HL-60 (cell line): ENCODE data around the gene EPB41L4B.

Experiments used
- DNase-seq, 2 experiments: peaks; one replicate each; pipeline ENCODE4 v3.0.0-alpha.2; 2010 to 2020; ENCODE audit warnings: low read depth in 1 of 2, low spot score in 1 of 2
- H3K27ac ChIP-seq: fragments of 250-450 bp; sonication (Bioruptor Pico); replicated peaks from 2 replicates; pipeline ENCODE4 v1.5.1; 2020; ENCODE audit warnings: mild to moderate bottlenecking, moderate library complexity
- H3K27me3 ChIP-seq: fragments of 250-450 bp; sonication (Bioruptor Pico); 2 replicates; pipeline ENCODE4 v1.5.1; 2021; ENCODE audit warnings: mild to moderate bottlenecking, moderate library complexity; ENCODE audit not compliant: insufficient read depth, poor library complexity, severe bottlenecking
- H3K4me3 ChIP-seq: replicated peaks from 2 replicates; pipeline ENCODE4 v1.5.1; 2011; ENCODE audit warnings: mild to moderate bottlenecking, control low read depth, low read length; ENCODE audit not compliant: insufficient read depth
- GABPA ChIP-seq: IDR thresholded peaks from 2 replicates; pipeline ENCODE4 v1.6.1; 2012; ENCODE audit warnings: low read depth
- POLR2AphosphoS5 ChIP-seq: IDR thresholded peaks from 2 replicates; pipeline ENCODE4 v1.6.1; 2012; ENCODE audit warnings: low read depth
- REST ChIP-seq: IDR thresholded peaks from 2 replicates; pipeline ENCODE4 v1.6.1; 2012; ENCODE audit warnings: low read depth; ENCODE audit not compliant: insufficient replicate concordance
- SPI1 ChIP-seq: IDR thresholded peaks from 2 replicates; pipeline ENCODE4 v1.6.1; 2012; ENCODE audit warnings: low read depth, mild to moderate bottlenecking, borderline replicate concordance
- TF ChIP-seq, protein P1 (sequence below): IDR thresholded peaks from one replicate; pipeline ENCODE4 v1.5.1; 2011; ENCODE audit warnings: low read length, control low read depth, inconsistent platforms; ENCODE audit not compliant: insufficient read depth

The EPB41L4B gene

DNA sequence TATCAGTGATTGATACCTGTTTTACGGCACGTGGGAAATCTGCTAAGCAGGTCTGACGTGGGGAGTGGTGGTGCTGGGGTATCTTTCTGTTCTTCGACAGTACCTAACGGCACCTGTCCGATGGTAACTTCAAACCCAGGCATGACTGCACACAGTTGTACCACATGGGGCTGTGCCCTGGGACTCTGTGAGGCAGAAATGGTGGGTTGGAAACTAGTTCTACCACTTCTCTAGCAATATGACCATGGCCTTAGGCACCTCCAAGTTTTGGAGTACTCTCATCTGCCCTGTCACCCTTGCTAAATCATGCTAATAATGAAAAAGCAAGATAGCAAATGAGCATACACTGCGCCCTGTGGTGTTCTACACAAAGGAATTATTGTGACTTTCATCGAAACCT, 30.9 kb downstream of the EPB41L4B start:
- Histone ChIP-seq H3K4me3 (no peak overlapping the region), H3K27ac (no peak overlapping the region), H3K27me3 (no peaks in the 10 kb centered on the region)
- TF ChIP-seq POLR2AphosphoS5 (no peak), GABPA (no peak), REST (no peak), SPI1 (no peak)
- TF ChIP-seq, protein P1, sequence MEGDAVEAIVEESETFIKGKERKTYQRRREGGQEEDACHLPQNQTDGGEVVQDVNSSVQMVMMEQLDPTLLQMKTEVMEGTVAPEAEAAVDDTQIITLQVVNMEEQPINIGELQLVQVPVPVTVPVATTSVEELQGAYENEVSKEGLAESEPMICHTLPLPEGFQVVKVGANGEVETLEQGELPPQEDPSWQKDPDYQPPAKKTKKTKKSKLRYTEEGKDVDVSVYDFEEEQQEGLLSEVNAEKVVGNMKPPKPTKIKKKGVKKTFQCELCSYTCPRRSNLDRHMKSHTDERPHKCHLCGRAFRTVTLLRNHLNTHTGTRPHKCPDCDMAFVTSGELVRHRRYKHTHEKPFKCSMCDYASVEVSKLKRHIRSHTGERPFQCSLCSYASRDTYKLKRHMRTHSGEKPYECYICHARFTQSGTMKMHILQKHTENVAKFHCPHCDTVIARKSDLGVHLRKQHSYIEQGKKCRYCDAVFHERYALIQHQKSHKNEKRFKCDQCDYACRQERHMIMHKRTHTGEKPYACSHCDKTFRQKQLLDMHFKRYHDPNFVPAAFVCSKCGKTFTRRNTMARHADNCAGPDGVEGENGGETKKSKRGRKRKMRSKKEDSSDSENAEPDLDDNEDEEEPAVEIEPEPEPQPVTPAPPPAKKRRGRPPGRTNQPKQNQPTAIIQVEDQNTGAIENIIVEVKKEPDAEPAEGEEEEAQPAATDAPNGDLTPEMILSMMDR, result no peak
- DNase-seq, result no peak

DNA sequence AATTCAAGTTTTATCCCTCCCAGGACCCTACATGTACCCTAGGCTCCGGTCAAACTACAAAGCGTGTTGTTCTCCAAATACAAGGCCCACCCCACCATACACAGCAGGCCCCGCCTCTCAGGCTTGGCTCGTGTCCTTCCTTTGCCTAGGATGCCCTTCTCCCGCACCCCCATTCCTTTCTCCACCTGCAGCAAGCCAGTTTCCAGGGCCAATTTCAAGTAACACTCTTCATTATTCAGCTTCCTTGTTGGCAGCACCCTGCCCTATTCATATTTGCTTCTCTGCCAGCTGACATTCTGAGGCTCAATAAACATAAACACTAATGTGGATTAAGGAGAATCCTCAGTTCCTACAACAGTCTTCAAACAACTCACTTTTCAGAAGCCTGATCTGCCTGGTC, 31.7 kb downstream of the EPB41L4B start:
- no peak for TF ChIP-seq GABPA
- TF ChIP-seq REST, result no peak
- TF ChIP-seq SPI1, result no peak
- TF ChIP-seq, protein P1, result no peak
- TF ChIP-seq POLR2AphosphoS5, result no peak
- Histone ChIP-seq H3K27me3 (no peaks in the 10 kb centered on the region), H3K4me3 (no peak overlapping the region), H3K27ac (no peak overlapping the region)
- DNase-seq, result no peak

DNA sequence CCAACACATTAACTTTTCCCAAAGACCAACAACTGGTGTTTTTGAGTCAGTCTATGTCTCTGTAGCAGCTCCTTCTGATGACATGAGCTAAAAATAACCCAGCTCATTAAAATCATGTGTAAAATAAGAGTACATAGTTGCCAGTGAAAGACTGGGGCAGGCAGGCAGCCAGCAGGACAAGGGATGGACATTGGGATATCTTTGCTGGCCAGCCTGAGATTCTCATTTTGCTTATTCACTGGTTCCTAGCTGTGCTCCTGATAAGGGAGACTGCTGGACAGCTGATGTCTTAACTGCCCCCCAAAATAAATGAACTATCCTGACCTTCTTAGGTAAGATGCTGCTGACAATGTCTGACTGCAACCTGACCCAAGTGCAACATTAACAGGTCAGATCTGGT, 33.9 kb downstream of the EPB41L4B start:
- Histone ChIP-seq H3K27ac (no peak overlapping the region), H3K27me3 (no peaks in the 10 kb centered on the region), H3K4me3 (no peak overlapping the region)
- TF ChIP-seq GABPA, result no peak
- TF ChIP-seq REST, result no peak
- TF ChIP-seq POLR2AphosphoS5, result no peak
- TF ChIP-seq SPI1, result no peak
- TF ChIP-seq, protein P1, result no peak
- DNase-seq, result no peak
